Right hindlimb (tissue), 1 donor: Measurements from ENCODE around the gene EIF3I.

Experiments used
- DNase-seq: peaks from one replicate; pipeline ENCODE4 v3.0.0-alpha.2; 2018

The EIF3I gene

DNA sequence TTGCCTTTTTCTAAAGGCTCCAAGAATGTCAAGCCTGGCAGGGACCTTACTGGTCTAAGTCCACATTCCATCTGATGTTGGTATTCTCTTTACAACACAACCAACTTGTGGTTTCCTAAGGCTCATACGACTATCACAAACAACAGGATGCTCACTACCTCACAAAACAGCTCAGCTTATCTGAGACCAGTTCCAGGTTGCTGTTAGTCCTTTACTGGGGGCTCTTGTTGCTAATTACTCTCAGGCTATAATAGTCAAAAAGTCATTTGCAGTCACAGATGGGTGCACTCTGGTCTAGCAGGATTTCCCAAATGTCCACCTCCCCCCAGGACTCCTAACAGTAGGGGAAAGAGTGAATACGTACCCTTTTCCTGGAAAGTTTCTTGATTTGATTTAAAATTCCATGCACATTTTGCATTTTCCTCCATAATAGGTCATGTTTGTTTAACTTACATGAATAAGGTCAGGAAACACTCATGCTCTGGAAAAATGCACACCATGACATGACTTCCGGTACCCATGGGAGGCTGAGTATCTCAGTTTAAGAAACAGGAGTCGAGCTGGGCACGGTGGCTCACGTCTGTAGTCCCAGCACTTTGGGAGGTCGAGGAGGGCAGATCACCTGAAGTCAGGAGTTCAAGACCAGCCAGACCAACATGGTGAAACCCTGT, 44.8 kb downstream of the EIF3I start:
- no peak for DNase-seq

DNA sequence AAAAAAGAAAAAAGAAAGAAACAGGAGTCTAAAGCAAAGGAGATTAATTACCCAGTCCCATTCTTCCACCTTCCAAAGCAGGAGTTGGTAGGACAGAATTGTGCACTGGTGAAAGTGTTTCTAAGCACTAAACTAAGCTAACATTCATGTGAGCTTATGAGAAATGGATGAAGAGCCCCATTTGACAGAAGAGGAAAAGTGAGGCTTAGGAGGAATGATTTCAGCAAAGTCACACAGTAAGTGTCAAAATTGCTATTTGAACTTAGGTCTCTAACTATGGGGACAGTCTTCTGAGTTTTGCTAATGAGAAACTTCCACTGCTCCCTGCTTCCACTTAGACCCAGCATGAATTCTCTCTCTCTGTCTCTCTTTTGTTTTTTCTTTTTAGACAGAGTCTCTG, 47.5 kb downstream of the EIF3I start:
- no peak for DNase-seq

DNA sequence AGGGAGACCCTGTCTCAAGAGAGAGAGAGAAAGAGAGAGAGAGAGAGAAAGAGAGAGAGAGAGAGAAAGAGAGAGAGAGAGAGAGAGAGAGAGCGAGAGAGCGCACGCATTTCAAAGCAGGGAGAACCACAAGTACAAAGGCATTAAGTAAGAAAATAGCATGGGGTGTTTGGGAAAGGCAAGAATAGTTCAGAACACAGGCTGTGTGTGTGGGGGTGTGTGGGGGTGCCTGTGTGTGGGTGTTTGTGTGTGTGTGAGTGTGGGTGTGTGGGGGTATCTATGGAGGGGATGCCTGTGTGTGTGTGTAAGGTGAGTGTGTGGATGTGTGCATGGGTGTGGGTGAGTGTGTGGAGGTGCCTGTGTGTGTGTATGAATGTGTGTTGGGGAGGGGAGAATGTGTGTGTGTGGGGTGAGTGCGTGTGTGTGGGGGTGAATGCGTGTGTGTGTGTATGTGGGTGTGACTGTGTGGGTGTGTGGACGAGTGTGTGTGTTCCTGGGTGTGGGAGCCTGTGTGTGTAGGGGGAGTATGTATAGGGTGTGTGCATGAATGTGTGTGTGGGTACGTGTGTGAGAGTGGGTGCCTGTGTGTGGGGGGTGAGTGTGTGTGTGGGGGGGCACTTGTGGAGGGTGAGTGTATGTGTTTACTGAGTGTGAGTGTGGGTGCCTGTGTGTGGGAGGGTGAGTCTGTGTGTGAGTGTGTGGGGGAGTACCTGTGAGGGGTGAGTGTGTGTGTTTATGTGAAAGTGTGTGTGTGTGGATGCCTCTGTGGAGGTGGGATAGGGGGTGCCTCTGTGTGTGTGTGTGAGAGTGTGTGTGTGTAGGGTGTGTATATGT, 50.6 kb downstream of the EIF3I start:
- no peak for DNase-seq

DNA sequence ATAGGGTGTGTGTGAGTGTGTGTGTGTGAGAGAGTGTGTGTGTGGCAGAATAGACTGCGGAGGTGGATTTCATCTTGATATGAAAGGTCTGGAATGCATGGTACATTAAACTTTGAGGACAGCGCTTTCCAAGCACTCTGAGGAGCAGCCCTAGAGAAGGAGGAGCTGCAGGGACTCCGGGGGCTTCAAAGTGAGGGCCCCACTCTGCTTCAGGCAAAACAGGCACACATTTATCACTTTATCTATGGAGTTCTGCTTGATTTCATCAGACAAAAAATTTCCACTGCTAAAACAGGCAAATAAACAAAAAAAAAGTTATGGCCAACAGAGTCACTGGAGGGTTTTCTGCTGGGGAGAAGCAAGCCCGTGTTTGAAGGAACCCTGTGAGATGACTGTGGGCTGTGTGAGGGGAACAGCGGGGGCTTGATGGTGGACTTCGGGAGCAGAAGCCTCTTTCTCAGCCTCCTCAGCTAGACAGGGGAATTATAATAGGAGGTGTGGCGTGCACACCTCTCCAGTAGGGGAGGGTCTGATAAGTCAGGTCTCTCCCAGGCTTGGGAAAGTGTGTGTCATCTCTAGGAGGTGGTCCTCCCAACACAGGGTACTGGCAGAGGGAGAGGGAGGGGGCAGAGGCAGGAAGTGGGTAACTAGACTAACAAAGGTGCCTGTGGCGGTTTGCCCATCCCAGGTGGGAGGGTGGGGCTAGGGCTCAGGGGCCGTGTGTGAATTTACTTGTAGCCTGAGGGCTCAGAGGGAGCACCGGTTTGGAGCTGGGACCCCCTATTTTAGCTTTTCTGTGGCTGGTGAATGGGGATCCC, 51.4 kb downstream of the EIF3I start:
- no peak for DNase-seq

DNA sequence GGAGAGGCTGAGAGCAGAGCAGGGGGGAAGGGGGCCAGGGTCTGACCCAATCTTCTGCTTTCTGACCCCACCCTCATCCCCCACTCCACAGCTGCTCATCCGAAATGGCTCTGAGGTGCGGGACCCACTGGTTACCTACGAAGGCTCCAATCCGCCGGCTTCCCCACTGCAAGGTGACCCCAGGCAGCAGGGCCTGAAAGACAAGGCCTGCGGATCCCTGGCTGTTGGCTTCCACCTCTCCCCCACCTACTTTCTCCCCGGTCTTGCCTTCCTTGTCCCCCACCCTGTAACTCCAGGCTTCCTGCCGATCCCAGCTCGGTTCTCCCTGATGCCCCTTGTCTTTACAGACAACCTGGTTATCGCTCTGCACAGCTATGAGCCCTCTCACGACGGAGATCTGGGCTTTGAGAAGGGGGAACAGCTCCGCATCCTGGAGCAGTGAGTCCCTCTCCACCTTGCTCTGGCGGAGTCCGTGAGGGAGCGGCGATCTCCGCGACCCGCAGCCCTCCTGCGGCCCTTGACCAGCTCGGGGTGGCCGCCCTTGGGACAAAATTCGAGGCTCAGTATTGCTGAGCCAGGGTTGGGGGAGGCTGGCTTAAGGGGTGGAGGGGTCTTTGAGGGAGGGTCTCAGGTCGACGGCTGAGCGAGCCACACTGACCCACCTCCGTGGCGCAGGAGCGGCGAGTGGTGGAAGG, 52.6 kb downstream of the EIF3I start:
- no peak for DNase-seq

DNA sequence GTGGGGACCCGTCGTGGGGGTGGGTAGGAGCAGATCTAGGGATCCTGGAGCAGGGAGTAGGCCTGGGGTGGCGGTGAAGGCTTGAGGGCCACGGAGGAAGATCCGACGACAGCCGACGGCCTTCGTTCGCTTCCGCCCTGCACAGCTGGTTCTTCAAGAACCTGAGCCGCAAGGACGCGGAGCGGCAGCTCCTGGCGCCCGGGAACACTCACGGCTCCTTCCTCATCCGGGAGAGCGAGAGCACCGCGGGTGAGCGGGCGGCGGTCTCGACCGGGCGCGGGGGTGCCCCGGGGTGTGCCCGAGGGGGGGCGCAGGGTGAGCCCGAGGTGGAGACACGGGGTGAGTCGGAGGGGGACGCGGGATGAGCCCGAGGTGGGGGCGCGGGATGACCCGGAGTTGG, 53.2 kb downstream of the EIF3I start:
- no peak for DNase-seq

DNA sequence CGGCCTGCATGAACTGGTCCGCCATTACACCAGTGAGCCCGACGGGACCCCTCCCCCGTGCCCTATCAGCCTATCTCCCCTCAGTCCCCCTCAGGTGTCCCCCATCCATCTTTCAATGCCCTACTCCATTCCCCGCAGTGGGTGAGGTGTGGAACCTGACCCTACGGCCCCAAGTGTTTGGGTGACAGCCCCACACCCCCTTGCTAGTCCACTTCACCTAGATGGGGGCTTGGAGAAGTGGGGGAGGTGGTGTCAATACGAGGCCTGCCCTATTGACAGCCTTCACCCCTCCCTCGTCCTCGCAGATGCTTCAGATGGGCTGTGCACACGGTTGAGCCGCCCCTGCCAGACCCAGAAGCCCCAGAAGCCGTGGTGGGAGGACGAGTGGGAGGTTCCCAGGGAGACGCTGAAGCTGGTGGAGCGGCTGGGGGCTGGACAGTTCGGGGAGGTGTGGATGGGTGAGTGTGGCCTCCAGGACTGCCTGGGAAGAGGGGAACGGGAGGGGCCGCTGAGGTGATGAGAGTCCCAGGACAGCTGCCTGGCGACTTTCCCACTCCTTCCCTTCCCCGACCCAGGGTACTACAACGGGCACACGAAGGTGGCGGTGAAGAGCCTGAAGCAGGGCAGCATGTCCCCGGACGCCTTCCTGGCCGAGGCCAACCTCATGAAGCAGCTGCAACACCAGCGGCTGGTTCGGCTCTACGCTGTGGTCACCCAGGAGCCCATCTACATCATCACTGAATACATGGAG, 54.0 kb downstream of the EIF3I start:
- DNase-seq = no peak
